Measurements from ENCODE around the gene USP3.

Gene USP3

DNA sequence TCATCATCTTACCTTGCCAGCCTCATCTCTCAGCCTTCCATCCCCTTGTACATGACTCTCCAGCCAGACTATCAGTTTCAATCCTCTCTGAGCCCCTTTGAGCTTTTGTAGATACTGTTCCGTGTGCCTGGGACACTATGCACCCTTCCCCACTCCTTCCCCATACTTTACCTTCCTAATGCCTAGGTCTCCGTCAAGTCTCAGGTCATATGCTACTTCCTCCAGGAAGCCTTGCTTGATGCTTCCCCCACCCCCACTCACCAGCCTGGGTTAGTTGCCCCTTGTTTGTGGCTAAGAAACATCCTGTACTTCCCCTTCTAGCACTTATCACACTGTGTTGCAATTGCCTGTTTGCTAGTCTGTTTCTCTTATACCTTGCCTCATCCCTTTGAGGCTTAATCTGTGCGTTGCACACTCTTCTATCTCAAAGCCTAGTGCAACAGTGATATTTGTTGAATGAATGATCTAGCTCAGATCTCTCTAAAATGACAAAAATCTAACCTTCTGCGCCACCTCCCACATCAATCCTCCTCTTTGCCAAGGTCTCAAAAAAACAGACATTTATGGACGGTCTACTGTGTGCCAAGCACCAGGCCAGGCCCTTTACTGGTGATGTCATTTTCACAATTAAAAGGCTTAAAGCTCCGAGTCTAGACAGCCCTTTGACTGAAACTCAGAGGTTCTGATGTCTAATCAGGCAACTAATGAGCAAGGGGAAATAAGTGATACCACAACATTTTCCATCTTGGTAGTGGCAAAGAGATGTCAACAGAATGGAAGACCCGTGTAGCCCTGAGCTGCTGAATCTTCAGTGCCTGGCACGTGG is 6.5 kb upstream of the USP3 start:
- peak in 4 of 5 experiments; percentile 33 to 96 (median 78) for DNase-seq

DNA sequence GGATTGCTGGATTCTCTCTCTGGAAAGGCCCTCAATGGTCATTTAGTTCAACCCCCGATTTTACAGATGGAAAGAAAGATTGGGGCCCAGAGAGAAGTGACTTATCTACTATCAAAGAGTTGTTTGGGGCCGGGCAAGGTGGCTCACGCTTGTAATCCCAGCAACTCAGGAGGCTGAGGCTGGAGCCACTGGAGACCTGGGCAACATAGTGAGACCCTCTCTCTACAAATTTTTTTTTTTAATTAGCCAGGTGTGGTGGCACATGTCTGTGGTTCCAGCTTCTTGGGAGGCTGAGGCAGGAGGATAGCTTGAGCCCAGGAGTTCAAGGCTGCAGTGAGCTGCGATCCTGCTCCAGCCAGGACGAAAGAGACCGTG is 5.2 kb upstream of the USP3 start:
- no peak for DNase-seq

DNA sequence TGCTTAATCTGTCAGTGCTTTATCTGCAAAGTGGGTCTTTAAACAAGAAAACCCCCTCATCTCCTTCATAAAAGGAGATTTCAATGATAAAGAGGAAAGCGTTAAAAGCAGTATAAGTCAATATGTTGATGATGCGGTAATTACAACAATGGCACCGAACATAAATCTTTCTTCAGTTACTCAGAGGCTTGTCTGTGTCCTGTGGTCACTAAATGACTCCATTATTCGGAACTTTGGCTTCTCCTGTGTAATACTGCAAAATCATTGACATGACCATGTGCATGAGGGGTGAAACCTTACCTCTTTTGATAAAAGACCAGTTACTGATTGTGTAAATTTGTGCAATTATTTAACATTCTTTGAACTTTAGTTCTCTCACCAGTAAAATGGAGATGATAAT is 4.8 kb upstream of the USP3 start:
- DNase-seq = no peak

DNA sequence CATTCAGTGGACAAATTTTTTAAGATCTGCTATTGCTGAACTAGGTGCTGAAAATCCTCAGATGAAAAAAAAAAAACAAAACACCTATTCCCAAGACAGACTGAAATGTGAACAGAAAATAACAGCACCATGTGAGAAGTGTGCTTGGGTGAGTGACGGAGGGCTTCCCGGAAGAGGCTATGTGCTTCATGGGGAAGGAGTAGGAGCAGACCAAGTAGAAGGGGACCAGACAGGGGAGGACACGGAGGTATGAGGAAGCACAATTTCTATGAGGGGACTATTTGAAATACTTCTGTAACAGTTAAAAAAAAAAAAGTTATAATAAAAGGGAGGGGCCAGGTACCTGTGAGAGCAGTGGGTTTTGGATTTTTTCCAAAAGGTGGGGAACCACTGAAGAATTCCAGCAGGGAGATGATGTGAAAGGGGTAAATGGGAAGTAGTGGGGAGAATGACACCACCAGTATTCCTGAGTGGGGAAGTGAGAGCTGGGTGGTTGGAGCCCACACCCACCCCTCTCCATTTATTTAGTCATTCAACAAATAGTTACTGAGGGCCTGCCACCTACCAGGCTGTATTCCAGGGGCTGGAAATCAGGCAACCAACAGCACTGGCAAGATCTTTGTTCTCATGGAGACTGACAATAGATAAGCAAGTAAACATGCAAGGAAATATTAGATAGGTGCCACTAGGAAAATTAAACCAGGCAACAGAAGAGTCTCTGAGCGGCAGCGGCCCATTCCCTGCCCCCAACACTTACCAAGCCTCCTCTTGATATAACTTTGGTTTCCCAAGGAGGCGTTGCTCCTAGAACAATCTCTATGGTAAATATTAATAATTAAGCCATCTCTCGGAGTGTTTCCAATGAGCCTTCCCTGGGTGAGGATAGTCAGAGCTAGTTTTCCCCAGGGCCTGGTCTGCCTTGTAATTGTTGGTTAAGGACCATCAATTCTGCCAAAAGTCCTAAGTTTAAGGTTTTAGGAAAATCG is 3.8 kb upstream of the USP3 start:
- no peak for DNase-seq

DNA sequence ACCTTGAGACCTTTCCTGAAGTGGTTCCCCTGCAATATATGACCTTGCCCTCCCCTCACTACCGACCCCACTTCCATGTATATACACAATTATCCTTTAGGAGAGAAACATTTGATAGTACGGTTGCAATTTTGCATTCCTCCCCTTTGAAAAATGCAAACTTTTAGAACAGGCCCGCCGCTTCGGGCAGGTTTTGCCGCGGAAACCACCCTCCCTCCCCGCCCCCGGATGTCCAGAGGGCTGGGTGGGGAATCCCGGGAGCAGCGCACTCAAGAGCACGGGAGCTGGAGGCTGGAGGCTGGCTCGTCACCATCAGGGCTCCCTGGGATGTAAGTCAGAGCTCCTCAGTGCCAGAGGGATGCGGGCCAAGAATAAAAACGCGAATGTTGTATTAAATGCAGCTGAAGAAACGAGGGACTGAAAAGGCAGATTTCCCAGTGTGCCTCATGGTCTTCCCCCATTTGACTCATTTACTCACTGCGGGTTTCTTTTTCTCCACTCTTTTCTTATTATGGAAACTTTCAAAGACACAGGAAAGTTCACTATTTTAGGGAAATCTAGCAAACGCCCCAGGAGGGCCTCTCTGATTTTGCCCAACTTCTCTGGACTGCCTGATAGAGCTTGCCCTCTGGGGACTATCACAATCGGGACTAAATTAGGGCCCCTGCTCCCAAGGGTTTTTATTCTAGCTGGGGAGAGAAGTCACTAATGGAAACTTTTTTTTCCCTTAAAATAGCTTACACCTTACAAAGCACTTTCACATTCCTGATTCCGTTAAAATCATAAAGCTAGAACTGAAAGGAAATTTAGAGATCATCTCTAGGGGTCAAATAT is 2.9 kb upstream of the USP3 start:
- DNase-seq = peak in 3 of 5 experiments; percentile 32 to 50 (median 45)

DNA sequence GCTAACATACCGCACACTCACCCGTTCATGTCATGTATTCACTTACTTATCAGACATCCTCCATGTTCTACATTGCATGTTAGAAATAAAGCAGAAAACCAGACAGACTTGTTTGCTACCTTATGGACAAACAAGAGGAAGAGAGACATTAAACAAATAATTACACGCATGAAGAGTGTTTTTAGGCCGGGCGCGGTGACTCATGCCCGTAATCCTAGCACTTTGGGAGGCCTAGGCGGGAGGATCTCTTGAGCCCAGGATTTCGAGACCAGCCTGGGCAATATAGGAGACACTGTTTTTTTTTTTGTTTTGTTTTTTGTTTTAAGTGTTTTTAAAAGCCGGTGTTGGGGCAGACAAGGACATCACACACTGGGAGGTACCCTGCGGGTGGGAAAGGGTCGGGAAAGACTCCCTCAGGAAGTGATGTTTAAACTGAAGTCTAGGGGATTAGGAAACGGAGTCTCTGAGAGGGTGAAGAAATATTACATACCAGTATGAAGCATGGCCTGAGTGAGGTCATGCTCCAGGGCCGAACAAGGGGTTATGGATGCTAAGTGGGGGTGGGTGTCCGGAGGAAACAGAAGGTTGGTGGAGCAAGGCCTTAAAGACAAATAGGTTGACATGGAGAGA is 2.1 kb upstream of the USP3 start:
- DNase-seq = no peak

DNA sequence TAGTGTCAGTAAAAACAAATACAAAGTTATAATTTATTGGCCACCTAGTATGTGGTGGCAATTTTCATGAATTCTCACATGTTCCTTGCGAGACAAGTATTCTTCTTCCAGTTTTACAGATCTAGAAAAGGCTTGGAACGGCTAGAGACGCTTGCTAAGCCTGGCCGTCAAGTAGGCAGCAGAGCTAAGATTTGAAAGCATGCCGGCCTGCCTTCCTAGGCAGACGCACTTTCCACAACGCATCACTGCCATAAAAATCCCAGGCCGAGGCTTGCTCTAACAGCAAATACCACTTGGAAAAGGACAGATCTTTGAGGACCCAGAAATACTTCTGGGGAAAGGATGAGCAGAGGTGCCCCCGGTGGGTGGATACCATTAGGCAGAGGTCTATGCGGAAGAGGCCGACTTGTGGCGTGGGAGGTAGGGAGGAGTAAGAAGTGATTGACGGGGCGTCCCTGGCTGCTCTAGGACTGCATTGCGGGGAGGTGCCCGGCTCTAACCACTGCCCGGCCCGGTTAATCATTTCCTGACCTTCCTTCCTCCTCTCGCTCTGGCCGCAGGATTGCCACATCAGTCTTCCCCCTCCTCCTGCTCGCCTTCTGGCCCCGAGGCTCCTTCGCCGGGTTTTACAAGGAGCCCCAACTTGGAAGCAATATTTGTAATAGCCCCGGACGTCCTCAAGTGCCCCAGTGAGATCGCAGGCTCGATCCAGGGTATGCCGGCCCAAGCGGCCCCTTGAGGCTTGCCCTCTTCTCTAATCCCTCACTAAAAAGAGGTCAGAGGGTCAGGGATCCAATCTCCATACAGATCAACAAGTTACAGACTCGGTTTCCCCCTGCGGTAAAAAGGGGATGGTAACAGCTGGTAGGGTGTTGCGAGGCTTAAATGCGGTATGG is 1.3 kb upstream of the USP3 start:
- peak; percentile 37 to 91 (median 56) for DNase-seq

DNA sequence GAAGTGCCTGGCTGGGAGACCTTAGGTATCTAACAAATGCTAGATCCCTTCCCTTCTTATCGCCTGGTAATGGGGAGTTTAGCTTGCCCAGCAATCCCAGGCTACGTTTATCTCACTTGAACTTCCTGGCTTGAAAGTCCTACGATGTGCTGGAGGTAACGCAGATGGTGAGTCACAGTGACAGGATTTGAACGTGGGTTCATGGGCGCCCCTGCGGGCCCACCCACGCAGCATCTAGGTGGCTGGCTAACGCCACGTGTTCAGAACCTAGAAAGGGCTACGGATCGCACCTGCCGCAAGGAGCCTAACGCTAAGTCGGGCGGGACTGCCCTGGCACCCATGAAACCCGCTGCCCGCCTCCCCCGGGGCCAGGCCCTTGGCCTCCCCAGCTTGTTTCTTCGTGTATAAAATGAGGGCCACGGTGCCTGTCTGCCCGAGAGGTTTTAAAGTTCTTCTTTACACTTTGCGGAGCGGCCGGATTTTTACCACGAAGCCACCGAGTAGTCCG is 600 bp upstream of the USP3 start:
- peak; percentile 60 to 92 (median 85) for DNase-seq

DNA sequence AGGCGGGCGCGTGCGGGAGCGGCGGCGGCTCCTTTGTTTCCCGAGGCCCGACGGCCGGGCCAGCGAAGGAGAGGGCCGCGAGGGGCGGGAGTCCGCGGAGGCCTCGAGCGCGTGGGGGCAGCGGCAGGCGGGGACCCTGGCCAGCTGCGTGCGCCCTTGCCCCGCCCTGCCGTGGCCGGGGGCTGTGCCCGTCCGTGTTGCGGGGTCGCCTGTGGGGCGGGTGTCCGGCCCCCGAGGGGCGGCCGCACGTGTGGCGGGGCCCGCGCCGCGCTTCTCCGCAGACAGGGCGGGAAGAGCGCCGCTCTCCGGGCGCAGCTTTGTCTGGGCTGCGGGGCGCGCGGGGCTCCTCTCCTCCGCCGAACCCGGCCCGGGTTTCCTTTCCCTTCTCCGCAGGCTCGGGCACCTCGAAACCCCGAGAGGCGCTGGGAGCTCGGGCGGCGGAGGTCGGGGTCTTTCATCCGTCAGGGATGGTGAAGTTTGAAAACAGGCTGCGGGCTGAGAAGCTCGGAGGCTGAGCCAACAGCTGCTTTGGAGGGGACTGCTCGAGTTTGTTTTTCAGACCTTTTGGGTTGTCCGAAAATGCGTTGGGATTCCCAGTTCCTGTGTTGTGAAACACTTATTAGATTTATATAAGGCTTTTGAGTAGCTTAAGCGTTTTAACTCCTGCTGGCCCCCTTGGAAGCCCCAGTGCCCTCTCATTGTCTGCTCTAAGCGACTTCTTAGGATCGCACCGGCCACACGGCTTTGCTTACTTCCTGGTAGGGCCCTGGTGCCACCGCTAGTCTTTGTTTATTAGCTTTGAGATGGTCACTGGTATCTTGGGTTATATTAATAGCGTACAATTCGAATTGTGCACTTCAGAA is 817 bp downstream of the USP3 start:
- peak in 3 of 5 experiments; percentile 33 to 71 (median 36) for DNase-seq

DNA sequence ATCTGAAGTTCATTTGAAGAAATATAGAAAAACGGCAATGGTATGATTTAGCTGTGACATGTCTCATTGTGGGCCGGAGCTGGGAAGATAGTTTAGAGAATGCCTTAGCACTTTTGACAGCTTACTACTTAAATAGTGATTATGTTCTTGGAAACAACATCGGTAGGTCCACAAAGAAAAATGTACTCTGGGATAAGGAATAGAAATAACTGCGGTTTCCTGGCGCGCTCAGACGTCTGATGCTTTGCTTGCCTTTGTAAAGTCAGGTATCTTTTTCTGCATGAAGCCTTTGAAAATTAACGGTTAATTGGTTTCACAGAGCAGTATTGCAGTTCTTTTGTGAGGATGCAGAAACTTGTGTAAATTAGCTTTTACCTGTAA is 1.4 kb downstream of the USP3 start:
- no peak for DNase-seq

DNA sequence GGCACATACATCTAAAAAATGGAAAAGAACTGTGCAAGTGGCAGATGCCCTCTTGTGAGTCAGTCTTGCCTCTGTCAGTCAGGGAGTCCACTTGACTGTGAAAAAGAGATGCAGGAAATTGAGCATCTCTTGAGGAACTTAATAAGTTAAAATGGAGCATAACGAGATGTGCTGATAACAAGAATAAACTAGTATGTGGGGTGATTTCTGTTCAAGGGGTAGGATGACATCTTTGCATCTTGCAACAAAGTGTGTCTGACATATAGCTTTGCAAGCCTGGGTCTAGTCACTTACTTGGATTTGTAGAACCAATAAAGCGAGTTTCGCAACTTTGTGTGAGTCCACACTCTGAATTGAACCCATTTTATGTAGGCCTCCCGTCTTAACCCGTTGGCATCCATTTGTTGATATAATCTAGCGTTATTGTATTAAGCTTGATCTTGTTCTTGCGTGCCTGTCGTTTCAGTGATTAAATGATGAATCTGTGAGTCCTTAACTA is 2.2 kb downstream of the USP3 start:
- DNase-seq = peak in 2 of 5 experiments; percentile 23 to 80

DNA sequence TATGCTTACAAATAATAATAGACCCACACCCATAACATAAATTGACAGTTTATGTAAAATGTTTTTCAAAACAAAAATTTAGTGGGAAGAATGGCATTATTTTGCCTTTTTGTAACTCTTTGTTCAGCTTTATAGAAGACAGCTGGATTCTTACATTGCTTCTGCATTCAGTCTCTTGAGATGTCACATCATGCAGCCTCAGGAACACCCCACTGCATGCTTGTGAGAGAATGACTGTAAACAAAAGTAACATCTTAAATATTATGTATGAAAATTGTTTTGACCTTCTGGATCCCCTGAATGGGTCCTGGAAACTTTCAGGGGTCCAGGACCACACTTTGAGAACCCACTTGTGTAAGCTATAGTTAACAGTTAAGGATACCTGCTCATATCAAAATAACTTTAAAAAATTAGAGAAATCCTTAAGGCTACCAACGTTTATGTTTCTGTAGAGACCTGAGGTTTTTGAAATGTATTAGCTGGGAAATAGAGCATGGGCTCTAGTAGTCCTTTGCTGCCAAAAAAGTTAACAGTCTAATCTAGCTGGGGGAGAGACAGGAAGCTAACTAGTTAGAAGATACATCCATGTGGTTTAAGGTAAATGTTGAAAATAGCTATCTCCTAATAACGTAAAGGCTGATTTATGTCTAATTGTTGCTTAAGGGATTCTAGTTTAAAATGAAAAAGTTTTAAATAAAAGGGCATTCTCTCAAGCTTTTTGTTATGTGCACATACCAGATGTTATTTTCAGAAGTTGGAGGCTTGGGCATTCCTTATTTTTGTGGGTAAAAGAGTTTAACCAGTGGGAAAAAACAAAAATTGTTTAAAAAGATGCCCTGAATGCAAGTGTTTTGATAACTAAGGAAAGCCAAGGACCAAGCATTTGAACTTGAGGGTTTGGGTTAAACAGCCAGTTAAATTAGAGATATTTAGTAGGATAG is 3.8 kb downstream of the USP3 start:
- DNase-seq = peak in 1 of 5 experiments; percentile 53

DNA sequence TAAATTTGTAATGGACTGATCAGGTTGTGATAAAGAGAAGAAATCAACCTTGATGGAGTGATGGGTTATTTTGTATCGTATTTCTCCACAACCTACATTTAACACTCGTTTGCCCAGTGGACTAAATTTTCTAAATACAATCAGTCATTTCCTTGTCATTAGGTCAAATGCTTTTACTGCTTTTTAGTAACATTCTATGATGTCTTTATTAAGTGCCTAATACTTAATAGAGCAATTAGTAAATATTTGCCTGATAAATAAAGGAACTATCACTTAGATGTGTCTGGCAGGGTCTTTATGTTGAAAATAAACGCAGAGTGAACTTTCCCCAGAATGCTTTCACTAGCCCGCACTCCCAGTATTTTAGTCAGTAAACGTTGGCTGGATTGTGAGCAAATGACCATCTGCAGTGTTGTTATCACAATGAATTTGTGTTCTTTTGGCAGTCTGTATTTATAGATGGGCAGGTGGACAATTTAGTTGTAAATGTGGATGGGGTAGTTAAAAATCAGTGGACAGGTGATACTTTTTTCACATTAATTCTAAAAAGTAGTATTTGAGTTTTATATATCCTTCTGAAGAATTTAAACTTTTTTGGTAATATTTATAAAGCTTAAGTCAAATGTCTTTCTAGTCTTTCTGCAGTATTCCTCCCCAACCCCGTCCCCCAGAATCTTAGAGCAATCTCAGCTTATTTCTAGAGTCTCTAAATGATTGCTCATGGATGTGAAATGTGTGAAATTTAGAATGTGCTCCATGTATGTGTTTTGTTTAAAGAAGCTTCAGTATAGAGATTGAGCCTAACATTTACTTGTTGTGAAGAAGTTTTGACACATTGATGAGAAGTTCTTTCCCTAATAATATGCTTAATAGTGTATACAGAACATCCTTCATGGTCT is 4.9 kb downstream of the USP3 start:
- no peak for DNase-seq

DNA sequence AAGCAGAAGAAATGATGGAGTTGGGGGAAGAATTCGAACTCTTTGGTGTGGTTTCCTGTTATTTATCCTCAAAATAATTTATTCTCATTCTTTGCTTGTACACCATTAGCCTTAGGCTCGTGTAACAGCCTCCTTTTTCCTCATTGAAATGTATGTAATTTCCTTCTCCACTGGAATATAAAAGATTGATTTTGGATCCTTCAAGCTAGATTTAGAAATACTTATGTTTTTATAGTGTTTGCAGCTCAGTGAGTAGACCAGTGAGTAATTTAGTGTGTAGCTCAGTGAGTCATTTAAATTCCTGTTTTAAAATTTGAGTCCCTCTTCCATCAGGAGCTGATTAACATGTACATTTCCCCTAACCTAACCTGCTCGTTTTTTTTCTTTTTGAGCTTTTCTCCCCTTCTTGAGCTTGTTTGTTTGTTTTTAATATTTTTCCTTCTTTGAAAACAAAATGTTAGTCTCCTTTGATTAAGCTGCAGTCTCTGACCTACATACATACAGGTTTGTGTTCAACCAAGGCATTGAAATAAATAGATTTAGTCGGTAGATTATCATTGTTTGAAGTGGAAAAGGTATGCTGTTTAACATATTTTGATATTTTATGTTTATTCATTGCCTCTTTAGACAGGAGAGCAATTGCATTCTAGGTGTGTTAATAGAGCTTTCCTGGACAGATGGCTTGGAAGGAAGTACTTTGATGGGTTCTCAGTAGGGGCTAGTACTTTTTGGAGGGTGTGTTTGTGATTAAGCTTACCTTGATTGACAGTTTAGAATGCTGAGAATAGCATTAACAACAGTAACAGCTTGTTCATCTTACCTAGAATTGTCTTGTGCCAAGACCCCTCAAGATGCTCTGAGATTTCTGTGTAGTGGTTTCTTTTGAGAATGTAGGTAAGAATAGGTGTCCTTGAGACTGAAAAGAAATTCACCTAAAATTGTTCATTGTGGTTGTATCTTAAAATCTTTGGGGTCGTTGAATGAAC is 5.9 kb downstream of the USP3 start:
- no peak for DNase-seq

DNA sequence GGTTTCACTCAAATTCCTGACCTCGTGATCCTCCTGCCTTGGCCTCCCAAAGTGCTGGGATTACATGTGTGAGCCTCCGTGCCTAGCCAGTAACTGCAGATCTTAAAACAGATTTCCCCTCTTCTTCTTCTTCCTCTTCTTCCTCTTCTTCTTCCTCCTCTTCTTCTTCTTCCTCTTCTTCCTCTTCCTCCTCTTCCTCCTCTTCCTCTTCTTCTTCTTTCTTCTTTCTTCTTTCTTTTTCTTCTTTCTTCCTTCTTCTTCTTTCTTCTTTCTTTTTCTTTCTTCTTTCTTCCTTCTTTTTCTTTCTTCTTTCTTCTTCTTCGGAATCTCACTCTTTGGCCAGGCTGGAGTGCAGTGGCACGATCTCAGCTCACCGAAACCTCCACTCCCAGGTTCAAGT is 7.8 kb downstream of the USP3 start:
- no peak for DNase-seq

DNA sequence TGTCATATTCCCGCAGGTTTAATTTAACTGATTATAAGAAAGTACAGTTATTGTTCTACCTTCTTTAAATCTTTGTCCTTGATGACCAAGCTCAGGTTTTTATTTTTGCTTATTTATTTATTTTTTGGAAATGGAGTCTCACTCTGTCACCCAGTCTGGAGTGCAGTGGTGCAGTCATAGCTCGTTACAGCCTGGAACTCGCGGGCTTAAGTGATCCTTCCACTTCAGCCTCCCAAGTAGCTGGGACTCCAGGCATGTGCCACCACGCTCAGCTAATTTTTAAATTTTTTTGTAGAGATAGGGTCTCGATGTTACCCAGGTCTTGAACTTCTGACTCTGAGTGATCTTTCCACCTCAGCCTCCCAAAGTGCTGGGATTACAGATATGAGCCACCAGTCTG is 8.9 kb downstream of the USP3 start:
- DNase-seq = no peak

Measured in T-helper 2 cell (primary cell).